Fibroblast of lung (primary cell): ENCODE results near the gene CHST15.

ENCODE experiments used
- EZH2 ChIP-seq: IDR thresholded peaks from 2 replicates; pipeline ENCODE4 v1.5.1; 2012; ENCODE audit warnings: low read length, control low read depth, mild to moderate bottlenecking; ENCODE audit errors: missing control alignments
- TF ChIP-seq, protein P1 (sequence below), 2 donors: IDR thresholded peaks in 1 of 2; conservative IDR thresholded peaks in 1 of 2; 1 replicate in 1 of 2; 2 replicates in 1 of 2; pipeline ENCODE4 v1.5.1; 2011 to 2012; ENCODE audit warnings: low read length in 2 of 2, control low read depth in 1 of 2, inconsistent platforms in 1 of 2, low read depth in 1 of 2, mild to moderate bottlenecking in 1 of 2

DNA sequence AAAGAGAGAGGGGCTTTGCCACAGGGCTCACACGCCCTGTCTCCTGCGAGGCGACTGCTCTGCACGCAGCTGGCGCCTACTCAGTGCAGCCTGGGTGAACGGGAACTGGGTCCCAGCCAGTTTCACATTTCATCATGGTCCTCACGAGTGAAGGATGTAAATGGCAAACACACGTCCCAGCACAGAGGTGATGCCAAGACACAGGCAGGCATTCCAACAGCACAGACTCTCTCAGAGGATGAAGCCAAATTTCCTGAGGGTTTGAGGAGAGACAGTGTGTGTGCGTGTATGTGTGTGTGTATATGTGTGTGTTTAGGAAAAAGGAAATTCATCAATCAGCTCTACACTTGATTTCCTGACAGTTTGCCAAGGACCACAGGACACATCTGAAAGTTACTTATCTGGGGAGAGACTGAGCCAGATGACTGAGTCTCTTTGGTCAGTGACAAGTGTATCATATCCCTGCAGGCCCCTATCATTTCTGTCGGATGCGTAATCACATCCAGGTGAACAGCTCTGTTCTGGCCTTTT is 53.9 kb downstream of the CHST15 start:
- TF ChIP-seq, protein P1, sequence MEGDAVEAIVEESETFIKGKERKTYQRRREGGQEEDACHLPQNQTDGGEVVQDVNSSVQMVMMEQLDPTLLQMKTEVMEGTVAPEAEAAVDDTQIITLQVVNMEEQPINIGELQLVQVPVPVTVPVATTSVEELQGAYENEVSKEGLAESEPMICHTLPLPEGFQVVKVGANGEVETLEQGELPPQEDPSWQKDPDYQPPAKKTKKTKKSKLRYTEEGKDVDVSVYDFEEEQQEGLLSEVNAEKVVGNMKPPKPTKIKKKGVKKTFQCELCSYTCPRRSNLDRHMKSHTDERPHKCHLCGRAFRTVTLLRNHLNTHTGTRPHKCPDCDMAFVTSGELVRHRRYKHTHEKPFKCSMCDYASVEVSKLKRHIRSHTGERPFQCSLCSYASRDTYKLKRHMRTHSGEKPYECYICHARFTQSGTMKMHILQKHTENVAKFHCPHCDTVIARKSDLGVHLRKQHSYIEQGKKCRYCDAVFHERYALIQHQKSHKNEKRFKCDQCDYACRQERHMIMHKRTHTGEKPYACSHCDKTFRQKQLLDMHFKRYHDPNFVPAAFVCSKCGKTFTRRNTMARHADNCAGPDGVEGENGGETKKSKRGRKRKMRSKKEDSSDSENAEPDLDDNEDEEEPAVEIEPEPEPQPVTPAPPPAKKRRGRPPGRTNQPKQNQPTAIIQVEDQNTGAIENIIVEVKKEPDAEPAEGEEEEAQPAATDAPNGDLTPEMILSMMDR (conservative IDR thresholded peaks at IDR 0.05 in 1 of 2, IDR thresholded peaks at IDR 0.05 in 1 of 2; ENCODE audit: low read depth in 1 of 2, low read length in 2 of 2), result no peak
- TF ChIP-seq EZH2, result no peak
